GM21717 (cell line): ENCODE data around the gene PTPRD.

Source experiments
- ATAC-seq: cut with Tn5 transposase; IDR thresholded peaks from one replicate; pipeline ENCODE4 v1.9.1; 2021; ENCODE audit warnings: mild to moderate bottlenecking, moderate library complexity; ENCODE audit not compliant: unreplicated experiment

Gene PTPRD

DNA sequence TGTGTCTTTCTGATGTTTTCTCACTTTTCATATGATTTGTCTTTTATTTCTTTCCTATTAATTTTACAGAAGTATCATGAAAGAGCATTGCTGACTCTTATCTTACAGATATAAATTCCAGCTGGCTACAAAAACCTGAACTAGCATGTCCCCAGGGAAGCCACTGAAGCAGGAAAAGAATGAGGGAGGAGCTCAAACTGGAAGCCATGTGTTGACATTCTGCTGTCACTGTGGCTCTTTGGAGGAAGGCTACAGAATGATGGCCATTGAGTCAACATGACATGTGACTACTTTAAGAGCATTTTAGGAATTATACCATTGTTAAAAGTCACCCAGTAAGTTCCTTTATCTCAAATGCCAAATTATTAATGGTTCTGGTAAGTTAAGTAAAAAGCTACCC lies 2174.9 kb downstream of the PTPRD start:
- ATAC-seq = no peak

DNA sequence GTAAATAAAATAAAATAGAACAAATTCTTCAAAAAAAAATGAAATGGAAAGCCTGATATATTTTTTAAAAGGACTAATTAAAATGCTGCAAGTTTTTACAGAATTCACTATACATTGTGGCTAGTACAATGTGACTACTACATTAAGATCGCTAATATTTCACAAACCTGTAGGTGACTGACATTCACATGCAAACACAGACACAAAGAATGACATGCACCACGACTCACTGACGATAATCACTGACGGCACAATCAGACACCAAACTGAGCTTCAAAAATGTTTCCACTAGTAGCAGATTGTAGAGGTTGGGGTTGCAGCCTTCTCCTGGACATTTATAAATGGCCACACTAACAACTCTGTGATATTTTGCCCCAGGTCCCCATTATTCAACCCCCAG lies 2175.5 kb downstream of the PTPRD start:
- no peak for ATAC-seq

DNA sequence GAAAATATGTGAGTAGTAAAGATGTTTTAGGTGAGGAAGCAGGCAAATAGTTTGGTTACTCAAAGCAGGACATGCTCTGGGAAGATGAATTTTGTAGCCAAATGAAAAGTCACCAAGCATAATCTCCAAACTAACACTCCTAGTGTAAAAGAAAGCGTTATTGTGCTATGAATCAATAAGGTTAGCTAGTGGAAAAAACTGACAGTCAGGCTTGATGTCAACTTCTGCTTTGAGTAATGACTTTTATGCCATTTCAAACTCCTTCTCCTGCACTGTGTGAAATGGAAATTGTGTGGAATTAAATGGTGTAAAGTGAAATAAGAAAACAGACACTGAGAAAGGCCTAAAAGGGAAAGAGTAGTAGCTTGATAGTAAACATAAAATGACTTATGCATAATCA lies 2176.0 kb downstream of the PTPRD start:
- ATAC-seq = no peak

- ATAC-seq = no peak
Measured at GRCh38 chr9:8434621-8435020, 2178.2 kb downstream of the PTPRD start.

DNA sequence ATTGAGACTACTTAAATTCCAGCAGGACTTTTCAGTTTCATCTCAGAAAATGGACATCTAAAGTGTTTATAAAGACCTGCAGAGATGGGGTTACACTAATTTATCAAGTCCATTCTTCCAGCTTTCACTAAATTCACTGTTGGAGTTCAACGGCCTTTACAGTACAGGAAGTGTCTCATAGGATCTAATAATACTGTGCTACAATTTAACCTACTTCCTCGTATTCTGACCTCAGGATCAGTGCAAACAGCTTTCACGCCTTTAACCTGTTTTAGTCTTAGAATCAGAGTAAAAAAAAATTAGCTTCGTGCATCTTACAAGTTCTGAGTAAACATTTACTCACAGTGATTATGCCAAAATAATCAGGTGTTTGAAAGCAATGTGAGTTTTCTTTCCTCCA lies 2180.6 kb downstream of the PTPRD start:
- no peak for ATAC-seq

DNA sequence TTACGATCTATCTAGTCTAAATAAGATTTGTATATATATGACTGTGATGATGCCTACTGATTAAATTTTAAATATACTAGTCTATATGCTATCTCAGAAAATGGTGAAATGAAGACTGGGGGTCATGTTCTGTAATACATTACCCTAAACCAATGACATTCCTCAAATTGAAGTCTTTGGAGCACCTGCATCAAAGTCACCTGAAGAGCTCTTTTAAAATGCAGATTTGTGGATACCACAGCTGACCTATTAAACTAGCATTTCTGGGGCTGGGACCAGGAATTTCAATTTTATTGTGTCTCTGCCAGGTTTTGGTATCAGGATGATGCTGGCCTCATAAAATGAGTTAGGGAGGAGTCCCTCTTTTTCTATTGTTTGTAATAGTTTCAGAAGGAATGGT lies 2181.3 kb downstream of the PTPRD start:
- no peak for ATAC-seq

GRCh38 chr9:8430945-8431344 lies 2181.9 kb downstream of the PTPRD start:
- ATAC-seq = no peak

DNA sequence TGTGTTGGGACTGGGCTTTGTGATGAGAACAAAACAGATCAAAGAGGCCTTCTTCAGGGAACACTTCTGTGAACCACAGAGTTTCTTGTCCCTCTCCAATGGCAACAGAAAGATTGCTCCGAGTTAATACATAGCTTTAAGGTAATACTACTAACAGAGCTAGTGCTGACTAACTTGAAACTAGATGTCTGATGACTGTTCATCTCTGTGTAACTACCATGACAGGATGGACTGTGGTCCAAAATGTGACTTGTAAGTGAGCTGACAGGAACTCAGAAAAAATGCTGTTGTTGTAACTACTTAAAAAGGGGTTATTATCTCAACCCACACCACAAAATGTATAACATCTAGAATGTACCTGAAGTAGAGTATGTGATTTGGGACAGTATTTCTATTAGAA lies 2183.0 kb downstream of the PTPRD start:
- ATAC-seq = no peak

DNA sequence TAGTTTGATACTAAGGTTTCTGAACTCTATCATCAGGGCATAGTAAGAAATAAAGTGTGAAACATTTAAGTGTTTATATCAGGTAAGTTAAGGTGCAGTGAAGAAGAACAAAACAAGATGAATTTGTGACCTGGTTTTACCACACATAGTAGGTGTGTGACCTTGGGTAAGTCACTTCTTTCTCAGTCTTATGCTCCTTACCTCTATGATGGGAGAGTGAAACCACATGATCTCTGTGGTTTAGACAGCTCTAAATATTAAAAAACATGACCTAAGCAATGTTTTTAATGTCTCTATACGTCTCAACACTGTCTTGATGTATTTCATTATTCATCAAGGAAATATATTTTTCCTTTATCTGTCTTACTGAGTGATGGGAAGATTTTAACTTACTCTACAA lies 2183.6 kb downstream of the PTPRD start:
- no peak for ATAC-seq

DNA sequence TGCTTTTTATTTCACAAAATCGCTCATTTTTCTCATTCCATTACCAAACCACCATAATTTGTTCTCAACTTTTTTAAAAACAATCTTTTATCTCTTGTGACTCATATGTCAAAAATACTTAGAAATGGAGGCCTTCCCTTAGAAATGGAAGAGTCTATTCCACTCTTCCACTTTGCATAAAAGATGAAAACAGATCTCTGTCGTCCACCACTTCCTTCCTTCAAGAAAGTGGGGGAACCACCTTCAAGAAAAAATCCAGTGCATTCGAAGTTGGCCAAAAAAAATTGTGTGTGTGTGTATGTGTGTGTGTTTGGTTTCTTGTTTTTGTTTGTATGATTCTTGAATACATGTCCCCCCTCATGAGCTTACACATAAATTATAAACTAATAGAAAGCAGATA lies 2184.4 kb downstream of the PTPRD start:
- no peak for ATAC-seq

DNA sequence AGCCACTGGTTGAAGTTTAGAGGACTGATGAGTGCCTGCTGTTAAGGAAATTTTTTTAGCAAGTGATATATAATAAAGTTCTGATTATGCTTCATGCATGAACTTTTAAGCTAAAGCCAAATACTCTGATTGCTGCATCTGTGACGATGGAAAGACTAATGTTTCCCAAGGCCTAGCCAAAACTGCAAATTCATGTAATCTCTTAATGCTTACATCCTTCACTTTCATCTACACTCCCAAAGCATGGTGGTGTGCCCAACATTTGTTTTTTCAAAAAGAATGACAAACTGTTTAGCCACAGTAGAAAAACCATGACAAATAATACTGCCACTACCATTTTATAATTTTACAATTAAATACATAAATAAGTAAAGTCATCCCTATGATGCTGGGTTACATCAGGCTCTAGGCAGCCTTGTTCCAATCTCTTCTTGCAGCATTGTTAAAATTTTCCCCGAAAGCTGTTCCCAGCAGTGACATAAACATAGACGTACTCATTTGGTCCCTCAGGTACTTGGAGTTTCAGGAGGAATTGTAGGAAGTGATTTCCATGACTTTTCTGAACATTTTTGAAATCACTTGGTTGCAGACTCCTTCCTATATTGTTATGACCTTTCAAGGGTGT lies 2187.9 kb downstream of the PTPRD start:
- ATAC-seq = no peak

DNA sequence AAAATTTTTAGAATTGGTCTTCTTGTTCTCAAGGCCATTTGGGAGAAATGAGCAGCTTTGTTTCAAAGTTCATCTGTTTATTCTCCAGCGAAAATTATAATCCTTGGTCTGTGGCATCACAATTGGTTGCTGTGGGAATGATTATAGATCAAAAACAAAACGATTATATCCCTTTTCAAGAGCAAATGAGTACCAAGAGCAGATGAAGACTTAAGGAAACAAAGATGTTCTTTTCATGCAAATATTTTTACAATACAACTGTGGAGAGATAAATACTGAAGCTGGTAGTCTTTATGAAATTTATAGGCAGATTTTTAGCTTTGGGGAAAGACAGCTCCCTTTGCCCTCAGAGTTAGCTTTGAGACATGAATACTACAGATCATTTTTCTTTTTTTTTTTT lies 2192.4 kb downstream of the PTPRD start:
- no peak for ATAC-seq

DNA sequence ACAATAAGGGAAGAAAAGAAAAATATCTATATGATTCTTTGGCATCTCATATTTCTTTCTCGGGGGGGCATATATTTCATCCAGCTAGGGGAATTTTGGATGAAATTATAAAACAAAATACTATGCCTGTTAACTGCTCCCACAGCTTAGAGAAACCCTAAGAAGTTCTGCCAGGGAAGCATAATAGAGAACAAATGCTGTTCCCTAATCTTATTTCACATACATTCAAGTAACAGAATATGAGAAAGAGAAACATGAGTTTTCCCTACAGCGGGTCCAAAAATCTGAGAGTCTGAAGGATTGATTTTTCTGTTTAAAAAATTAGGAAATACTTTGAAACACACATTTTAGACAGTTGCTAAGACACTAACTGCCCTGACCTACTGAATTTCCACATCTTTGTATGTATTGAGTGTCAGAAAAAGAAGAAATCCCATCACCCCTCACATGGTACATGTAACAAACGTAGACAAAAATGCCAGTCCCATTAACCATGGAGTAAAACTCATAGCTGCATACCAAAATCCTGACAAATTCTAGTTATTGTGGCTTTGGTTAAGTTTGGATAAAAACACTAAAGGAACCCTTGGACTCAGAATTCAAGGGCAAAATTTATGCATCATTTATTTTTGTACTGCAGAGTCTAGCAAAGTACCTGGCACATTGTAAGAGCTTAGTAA lies 2193.1 kb downstream of the PTPRD start:
- no peak for ATAC-seq

DNA sequence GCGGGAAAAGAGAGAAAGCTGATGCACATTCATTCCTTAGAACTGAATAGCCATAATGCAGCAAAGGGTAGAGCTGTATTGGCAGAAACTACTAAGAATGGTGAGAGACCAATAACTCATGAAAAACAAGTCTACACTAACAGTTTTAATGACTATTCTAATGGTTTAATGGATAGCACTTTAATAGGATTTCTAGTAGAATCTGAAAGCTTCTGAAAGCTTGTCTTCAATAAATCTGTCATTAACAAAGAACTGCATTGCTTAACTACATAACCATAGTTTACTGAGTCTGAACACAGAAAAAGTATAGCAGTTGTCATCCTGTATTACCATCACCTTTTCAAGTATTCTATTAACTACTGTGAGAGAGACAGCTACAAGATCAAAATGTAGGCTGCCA lies 2195.5 kb downstream of the PTPRD start:
- ATAC-seq = no peak

GRCh38 chr9:8412327-8412726 lies 2200.5 kb downstream of the PTPRD start:
- no peak for ATAC-seq

DNA sequence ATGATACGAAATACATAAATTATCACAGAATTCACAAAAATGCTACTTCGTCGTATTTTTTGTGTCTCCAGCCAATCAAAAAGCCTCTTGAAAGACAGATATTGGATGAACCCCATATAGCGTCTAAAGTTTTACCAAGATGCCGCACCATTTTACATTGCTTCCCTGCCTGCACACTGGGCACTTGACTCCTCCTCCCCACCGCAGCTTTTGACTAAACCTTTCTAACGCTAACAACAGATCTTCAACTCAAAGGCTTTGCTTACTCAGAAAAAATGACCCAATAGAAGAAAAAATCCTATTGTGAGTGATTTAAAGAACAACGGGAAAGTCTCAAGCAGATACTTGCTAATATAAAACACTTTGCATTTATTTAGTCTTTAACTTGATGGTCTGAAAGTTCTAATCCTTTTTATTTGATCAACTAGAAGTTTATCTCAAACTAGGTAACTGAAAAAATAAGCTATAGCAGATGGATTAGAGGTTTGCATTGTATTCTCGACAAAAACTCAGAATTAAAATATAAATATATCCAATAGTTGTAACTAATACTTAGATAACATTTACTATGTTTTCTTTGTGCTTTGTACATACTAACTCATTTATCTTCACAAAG lies 2204.1 kb downstream of the PTPRD start:
- ATAC-seq = no peak

DNA sequence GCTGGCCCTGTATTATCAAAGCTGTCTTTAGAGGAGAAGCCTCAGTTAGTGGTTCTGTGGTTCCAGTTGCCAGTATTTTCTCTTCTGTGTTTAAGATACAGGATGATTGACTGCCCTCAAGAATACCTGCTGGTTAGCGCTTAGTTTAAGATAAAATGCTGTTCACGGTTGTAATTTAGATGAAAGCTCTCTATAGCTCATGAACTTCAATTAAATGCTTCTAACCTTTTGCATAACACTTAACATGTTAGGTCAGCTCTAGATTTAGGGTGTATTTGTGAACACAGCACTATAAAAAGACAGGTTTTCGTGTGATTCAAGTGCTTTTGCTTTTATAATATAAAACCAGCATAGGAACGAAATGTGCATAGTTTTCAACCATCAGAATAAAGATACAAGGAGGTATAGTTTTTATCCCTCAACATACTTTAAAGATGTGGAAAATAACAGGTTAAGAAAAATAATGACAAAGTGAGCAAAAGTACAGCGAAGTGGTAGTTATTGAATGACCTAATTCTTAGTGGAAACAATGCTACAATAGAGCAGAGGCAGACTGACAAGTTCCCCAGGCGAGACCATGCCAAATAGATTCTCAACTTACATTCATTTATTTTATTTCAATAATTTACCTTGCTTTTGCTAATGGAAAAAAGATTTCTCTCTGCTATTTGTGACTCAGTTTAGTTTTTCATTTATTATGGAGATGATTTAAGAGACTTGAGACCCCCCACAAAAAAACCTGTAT lies 2210.7 kb downstream of the PTPRD start:
- ATAC-seq = no peak

GRCh38 chr9:8400378-8400777 lies 2212.4 kb downstream of the PTPRD start:
- ATAC-seq = no peak

- no peak for ATAC-seq
Measured at GRCh38 chr9:8395022-8395421, 2217.8 kb downstream of the PTPRD start.

DNA sequence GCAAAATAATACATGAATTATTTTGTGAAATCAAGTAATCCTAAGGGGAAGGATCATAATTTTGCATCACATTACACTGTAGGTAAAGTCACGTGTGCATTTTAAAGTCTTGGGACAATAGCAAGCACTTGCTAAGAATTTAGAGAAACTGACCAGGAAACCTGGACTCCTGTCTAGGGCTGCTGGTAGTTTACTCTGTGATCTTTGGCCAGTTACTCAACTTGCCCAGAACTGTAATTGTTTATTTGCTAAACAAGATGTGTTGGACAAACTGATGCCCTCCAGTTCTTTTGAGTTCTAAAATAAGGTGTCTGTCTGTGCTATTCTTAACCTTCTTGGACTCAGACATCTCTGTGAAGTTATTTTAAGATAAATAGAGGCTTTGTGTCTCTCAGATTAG lies 2218.5 kb downstream of the PTPRD start:
- no peak for ATAC-seq

DNA sequence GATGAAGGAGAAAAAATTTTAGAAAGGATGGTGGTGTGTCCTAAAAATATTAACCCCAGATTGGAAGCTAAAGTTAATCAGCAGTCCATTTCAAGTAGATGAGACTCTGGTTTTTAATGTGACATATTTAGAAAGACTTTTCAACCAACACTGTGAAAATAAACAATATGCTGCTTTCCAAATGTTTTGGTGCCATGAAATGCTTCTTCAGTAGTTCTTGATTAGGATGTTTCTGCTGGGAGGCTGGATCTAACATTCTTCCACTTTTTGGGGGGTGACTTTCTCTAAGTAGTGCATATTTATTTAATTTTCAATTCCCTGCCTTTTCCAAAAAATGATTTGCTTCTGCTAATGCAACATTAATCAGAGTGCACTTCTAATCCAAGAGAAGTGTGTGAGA lies 2219.9 kb downstream of the PTPRD start:
- ATAC-seq = no peak

GRCh38 chr9:8391566-8391965 lies 2221.2 kb downstream of the PTPRD start:
- no peak for ATAC-seq
